GM18511 (cell line): ENCODE measurements around the gene AURKA.
"Not testable (repeated sequence)": the region's sequence is repeated elsewhere in the genome, so short reads cannot be mapped to it uniquely, and the experiment has no call there.

Experiments used
- ATAC-seq: cut with Tn5 transposase; IDR thresholded peaks from one replicate; pipeline ENCODE4 v1.9.1; 2021; ENCODE audit warnings: mild to moderate bottlenecking, moderate library complexity; ENCODE audit not compliant: unreplicated experiment

The AURKA gene

DNA sequence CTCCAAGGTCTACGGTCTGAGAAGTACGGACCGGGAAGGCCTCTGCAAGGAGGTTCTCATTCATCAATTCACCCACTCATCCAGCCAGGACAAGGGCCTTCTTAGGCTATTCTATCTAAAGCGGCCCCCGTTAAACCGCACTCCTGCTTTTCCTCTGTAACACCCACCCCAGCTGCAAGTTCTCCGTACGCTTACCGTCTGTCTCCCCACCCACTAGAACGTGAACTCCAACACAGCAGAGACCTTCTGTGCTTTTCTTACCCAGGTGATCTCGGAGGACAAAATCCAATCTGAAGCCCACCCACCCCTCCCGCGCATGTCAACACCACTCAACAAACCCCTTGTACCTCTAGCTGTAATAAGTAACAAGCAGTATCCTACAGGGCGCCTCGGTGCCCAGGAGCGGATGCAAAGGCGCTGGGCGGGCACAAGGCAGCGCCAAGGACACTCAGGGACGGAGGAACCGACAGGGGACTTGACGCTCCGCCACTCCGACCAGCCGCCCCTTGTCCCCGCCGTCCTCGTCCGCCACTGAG lies 351 bp downstream of the AURKA start:
- ATAC-seq: peak; percentile 47

- no peak for ATAC-seq
Observed at GRCh38 chr20:56391037-56391436, 978 bp downstream of the AURKA start.

GRCh38 chr20:56390396-56390795 lies 1.6 kb downstream of the AURKA start:
- not testable (repeated sequence) for ATAC-seq

DNA sequence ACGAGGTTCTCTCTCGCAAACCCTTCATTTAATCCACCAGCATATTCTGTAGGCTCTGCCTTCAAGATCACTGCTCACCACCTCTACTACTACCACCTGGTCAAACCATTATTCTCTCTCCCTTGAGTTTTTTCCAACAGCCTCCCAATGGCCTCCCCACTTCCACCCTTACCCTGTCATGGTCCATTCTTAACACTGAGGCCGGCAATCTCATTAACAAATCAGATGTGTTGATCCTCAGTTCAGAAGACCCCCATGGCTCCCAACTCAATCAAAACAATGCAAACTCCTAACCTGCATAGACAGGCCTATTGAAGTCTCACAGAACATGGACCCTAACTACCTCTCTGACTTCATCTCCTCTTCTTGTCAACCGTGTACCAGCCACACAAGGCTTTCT lies 2.2 kb downstream of the AURKA start:
- ATAC-seq: no peak

- ATAC-seq: no peak
Observed at GRCh38 chr20:56388882-56389281, 3.1 kb downstream of the AURKA start.

DNA sequence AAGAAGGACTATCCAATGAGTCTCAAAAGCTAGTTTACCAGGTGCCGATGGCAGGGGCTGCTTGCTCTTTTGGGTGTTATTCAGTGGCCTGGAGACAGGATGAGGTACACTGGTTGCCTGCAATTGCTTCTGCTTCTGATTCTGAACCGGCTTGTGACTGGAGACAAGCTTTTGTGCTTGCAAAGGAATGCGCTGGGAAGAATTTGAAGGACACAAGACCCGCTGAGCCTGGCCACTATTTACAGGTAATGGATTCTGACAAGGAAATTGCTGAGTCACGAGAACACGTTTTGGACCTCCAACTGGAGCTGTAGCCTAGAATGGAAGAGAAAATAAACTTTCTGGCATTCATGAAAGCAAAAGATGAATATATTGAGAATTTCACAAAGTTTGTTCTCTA lies 5.8 kb downstream of the AURKA start:
- ATAC-seq: no peak

DNA sequence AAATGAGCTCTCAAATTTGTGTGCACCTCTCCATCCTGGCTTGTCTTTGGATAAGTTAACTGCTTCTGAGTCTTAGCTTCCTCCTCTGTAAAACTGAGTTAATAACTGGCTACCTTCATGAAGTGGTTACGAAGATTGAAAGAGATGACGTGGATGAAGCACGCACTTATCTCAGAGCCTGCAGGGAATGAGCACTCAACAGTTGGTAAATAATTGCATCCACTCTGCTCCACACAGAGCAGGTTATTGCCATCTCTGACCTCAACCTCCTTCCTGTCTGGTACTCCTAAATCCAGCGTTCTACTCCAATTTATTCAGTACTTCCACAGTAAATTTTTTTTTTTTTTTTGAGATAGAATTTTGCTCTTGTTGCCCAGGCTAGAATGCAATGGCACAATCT lies 6.9 kb downstream of the AURKA start:
- ATAC-seq: no peak

DNA sequence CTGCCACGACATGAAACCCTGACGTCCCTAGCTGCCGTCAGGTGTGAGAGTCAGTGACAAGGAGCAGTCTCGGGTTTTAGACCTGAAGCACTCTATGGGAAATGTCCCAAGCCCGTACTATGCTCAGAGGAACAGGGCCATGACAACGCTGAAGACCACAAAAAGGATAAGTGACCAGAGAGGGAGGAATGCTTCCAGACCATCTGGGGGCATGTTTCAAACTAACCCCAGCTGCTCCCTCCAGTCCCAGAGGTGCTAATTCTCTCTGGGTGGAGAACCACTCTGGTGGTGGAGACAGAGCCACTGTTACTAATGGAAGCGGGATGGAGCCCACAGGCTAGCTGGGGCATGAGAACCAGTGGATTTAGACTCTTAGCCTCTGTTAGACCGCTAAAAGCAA lies 8.7 kb downstream of the AURKA start:
- ATAC-seq: no peak

DNA sequence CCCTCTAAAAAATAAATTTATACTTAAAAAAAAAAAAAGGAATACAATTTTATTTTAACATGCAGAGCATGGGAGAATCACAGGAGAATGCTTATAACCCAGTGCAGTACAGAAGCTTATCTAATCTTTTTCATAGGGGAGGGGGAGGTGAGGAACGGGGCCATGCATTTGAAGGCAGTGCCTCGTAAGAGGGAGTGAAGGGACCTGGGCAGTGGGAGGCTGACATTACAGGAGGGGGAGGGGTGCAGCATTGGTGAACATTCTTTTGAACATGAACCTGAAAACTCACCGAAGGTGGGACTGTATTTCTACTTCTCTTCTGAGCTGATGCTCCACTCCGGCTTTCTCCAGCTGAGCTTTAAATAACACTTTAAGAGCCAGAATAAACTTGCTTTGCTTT lies 9.3 kb downstream of the AURKA start:
- no peak for ATAC-seq

DNA sequence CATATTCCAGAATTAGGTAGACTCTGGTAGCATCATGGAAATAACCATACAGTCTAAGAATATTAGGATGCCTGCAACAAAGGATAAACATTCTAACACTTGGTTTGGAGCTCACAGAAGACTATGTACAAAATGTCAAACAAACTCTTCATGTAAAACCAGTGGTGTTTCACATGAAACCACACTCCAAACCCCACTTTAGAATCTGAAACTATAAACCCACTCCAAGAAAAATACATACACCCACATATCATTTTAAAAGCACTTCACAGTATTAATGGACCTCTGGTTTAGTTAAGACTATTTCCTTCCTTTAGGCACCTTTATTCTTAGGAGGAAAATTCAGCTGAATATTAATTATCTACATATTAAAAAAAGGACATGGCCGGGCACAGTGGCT lies 10.5 kb downstream of the AURKA start:
- no peak for ATAC-seq

GRCh38 chr20:56380375-56380774 lies 11.6 kb downstream of the AURKA start:
- ATAC-seq: no peak

GRCh38 chr20:56378386-56378785 lies 13.6 kb downstream of the AURKA start:
- ATAC-seq: no peak

DNA sequence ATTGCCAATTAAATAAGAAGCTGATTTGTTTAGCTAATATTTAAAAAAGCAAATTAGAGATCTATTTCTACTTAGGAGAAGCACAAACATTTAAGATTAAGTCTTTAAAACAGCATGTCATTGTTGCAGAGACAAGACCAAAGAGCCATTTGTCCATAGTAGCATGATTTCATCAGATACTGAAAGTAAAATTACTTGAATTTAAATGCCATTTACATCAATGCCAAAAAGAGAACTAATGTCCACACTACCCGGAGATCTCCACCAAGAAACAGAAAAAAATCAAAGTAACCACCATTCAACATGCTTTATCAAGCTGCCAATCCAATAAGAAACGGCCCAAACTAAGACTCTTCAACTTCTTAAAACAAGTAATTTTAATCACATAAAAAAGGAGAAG lies 15.7 kb downstream of the AURKA start:
- ATAC-seq: no peak

- peak; percentile 62 for ATAC-seq
Observed at GRCh38 chr20:56373942-56374341, 18.1 kb downstream of the AURKA start.

GRCh38 chr20:56372850-56373249 lies 19.2 kb downstream of the AURKA start:
- no peak for ATAC-seq

DNA sequence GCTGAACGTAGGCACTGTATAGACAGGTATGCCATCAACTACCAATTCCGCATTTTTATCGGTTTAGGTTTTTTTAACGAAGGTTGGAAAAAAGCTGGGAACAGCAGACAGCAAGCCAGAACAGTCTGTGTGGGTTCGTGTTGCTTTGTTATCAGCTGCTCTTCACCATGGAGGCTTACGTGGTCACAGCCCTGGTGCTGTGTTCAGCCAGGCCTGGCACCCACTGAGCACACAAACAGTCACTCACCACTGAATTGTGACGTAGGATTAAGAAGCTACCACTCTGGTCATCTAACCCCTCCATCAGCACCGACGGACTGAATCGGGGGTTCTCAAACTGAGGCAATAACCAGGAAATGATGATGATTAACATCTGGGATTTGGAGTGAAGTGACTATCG lies 20.0 kb downstream of the AURKA start:
- ATAC-seq: no peak

DNA sequence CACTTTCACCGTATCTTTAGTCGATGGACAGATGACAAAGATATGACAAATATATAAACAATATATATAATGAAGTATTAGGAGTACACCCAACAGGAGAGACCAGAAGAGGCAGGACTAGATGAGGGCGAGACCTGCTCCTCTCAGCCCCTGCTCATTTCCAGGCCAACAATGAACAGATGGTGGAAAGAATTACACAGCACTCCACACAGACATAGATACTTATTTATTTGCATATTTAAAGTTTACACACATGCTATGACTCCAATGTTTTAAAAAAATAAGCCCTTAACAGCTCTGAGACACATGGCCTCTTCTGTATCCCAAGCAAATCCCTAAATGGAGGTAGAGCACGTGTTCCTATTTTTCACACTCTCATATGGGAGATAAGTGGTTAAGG lies 22.8 kb downstream of the AURKA start:
- no peak for ATAC-seq

GRCh38 chr20:56368351-56369134 lies 23.5 kb downstream of the AURKA start:
- ATAC-seq: no peak

GRCh38 chr20:56363491-56363890 lies 28.5 kb downstream of the AURKA start:
- ATAC-seq: no peak

- no peak for ATAC-seq
Observed at GRCh38 chr20:56362833-56363413, 29.1 kb downstream of the AURKA start.

GRCh38 chr20:56361900-56362299 lies 30.1 kb downstream of the AURKA start:
- ATAC-seq: no peak

DNA sequence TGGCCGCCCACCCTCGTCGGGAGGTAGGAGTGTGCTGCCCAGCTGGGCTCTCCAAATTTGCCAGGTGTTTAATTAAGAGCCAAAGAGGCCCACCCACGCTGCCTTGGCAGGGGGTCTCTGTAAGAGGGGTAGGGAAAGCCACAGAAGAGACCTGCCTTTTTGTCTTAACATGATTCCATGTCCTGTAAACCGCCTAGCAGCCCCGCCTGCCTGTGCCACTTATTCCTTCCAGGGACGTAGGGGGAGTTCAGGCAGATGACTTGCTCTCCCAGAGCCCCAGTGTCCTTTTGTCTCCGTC lies 31.2 kb downstream of the AURKA start:
- ATAC-seq: no peak
